NCI-H526 treated with DMSO at 0.1 percent for 48 hours (cell line): ENCODE data around the gene SCN7A.
A peak's percentile ranks its signal among the peaks of the same experiment; 100 is the strongest.
"Not testable (repeated sequence)": the region's sequence is repeated elsewhere in the genome, so short reads cannot be mapped to it uniquely, and the experiment has no call there.

Experiments used
- DNase-seq: peaks from one replicate; lab custom pipeline; 2025; lab: John Stamatoyannopoulos, UW

Gene SCN7A

DNA sequence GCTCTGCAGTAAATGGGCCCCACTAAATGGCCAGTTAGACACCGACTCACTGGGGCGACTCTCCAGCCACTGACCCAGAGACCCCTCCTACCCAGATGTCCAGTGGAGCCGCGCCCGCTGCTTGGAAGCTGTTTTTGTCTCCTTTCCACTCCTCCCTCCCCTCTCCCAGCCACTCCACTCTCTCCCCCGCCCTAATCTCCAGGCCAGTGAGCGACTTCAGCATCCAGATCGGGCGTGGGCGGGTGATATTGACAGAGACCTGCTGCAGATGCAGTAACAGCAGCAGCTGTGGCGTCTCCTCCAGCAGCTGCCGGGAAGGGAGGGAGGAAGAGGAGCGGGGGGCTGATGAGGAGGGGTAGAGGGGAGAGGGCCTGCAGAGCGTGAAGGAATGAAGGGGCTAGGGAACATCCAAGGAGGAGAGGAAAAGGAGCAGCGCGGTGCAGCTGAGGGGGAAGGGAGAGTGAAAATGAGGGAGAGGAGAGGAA, at the start of gene SCN7A:
Gene SCN7A, minus strand, starts transcription at position 110 of the 485 bp plus-strand sequence. CDS start 16,553 bp downstream, outside the sequence.
- no peak for DNase-seq

- DNase-seq: peak; percentile 56
Measured at GRCh38 chr2:166539340-166540162, 45.5 kb upstream of the SCN7A start.

DNA sequence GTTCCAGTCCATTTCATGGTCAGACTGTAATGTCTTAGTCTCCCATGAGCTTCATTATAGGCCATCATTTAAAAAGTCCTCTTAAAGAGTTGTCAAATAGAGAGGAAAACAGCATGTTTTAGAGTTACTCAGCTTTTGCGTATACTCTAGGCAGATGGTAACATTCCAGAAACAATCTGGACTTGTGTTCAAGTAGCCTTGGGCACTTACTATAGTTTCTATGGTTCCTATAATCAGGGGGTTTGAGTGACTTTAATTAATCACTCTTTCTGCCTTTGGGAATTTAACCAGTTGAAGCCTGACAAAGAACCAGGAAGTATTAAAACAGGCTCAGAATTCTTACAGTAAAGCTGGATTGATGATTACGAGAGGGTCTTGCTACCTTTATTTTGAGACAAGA, 42.1 kb upstream of the SCN7A start:
- no peak for DNase-seq

DNA sequence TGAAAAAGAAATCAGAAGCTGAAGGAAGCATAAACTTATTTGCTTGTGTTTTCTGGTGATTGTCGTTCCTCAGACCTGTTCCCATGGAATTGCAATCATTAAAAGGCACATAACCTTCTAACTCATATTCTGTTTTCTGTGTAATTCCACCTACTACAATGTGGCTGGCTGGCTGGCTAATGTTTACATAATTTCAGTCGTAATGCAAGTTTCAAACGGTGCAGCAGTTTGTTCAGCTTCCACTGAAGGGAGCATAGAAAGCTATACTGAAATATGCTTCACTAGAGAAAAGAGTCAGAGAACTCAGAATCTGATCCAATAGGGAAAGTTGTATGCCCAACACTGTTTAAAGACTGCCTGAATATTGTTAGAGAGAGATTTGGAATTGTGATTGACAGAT, 27.1 kb upstream of the SCN7A start:
- DNase-seq: no peak

DNA sequence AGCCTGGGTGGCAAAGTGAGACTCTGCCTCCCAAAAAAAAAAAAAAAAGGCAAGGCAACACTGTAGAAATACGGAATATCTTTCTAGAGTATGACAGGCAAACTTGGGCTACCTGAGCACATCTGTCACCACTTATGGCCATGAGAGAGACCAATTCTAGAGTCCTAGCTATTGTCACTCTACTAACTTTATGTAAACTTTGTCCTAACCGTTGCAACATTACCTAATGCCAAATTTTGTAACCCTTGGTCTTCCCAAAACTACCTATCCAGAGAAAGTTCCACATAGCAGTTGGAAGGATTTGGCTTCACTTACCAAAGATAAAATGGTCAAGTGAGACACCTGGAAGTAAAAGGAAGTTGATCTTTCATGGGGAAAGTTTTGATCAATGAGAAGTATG, 26.6 kb upstream of the SCN7A start:
- DNase-seq: no peak

DNA sequence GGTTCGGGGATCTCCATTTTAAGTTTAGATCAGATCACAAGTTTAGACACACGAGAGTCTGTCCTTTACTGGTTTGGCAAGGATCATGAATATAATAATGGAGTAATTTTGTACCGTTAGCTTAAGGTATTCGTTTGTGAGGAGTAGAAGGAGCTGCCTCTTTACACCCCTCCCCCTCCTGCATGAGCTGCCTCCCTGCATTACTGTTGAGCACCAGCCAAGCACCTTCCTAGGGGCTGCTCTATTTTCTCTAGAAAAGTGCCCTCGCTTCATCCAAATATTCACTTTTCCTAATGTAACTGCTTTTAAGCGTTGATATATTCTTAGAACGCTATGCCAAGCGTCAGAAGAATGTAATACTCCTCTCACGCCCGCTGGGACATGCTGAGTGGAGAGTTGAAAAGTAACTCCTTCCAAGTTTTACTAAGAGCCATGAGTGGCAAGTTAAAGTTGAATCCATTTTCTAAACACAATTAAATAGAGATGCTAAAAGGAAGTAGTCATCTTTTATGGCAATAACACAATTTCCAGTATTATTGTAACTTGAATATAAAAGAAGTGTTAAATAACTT, 25.4 kb upstream of the SCN7A start:
- no peak for DNase-seq

- no peak for DNase-seq
Measured at GRCh38 chr2:166518634-166519390, 24.8 kb upstream of the SCN7A start.

DNA sequence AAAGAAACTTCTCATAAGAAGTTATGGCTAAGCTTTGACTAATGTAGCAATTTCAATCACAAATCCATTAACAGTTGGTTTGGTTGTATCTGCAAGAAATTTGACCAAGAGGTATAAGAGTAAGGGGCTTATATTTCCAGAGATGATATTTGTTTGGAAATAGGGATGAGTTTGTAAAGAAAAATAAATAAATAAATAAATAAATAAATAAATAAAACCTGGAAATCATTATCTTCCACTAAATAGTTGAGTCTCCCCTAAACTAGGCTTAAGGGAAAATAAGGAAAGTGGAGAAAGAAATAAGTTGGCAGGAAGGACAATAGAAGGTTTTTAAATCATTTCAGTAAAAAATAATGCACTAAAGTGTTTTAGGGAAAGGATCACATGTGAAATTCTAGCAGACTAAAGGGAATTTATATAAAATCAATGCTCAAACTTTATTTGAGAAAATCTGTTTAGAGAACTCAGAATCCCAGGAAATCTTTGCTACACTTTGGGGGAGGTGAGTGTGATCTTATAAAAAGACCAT, 23.5 kb upstream of the SCN7A start:
- no peak for DNase-seq

DNA sequence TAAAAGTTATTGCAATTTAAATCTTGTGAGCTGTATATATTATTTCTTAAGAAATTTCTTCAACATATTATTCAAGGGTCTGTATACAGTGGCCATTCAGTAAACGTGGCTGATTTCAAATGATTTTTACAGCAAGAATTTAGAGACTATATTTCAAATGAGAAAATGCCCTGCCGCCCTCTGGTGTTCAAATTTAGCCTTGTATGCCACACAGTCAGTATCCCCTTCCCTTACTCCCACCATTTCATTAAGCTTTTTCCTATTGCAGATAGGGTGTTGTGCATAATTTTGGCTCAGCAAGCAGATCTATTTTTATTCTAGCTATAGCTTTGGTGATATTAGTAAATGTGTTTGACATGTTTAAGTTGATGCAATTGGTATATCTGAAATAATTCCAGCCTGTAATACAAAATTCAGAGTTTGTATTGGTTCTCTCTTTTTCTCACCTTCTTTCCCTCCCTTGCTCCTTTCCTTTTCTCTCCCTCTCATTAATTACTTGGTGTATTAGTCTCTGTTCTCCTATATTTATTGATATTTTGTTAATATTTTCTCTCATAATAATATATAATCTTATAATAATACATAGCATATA, 22.8 kb upstream of the SCN7A start:
- DNase-seq: peak; percentile 27

DNA sequence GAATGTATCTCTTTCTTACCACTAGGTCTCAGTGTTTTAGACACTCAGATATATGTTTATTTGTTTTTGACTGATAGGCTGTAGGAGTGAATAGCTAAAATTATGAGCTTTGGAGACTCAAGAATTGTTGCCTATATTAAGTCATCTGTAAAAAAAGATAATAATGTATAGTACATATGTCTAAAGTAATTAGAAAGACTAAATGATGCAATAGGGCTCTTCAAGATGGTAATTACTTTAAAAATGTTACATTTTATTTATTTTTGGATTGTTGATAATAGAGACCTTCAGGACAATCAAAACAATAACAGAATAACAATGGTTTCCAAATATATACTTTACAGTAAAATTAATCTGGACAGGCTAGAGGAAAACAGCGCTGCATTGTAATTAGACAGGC, 19.9 kb upstream of the SCN7A start:
- DNase-seq: no peak

- no peak for DNase-seq
Measured at GRCh38 chr2:166499281-166499680, 5.2 kb upstream of the SCN7A start.

GRCh38 chr2:166491461-166491860, 2.6 kb downstream of the SCN7A start:
- no peak for DNase-seq

GRCh38 chr2:166487171-166487570, 6.9 kb downstream of the SCN7A start:
- no peak for DNase-seq

DNA sequence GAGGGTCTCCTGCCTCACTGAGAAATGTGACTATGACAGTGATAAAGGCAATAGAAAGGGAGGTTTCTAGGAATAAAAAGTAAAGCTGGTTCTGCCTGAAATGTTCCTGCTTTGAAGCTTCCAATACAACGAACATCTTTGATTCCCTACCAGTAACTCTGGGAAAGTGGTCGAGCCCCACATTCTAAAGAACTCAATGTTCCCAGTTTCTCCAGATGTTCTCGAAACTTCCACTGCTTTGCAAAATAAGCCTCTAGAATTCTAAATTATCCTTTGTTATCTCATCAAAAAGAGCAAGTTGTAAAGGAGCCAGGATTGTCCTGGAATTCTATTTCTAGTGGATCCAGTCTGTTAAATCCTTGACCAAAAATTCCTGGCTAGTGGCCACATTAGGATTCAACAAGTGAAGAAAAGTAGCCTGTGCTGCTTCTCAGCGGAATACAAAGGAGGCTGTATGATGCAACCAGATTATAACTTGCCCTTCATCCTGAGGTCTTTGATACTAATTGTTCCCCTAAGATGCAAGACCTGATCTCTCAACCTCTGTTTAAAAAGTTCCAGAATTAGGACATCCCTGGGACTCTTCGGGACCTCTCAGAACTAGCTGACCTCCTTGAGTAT, 8.4 kb downstream of the SCN7A start:
- DNase-seq: no peak

GRCh38 chr2:166472332-166472731, 21.7 kb downstream of the SCN7A start:
- no peak for DNase-seq

DNA sequence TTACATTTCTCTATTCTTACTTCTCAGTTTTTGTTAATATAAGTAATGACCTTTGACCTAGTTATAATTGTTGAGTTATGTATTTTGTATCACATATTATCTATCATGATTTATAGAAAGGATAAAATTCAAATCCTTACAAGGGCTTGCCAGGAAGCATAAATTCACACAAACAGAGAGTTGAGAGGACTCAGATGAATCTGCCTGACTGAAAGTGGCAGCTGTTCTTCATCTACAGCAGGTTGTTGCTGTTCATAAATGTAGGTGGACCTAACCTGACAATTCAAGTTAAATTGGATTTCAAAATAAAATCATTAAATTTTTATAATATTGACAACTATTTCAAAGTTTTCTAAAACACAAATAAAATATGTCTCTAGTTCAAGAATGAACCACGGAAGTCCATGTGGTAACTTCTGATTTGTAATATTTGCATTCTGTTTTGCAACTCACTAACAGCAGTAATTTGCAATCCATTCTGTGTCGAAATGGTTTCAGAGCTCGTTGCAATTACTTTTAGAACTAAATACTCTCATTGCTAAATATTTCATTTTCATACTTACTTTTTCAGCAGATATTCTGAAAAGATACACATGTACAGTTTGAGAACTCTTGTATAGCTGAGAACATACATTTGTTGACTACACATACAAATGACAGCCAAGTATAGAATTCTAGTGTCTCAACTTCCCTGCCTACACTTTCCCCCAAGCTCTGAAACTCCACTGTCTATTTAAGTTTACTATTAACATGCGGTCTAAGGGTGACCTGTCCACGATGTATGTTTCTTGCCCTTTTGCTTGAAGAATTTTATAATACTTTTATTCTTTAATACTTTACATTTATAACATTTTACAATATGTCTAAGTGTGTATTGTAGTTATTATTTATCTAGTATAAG, 25.7 kb downstream of the SCN7A start:
- DNase-seq: peak; percentile 26

GRCh38 chr2:166464187-166464586, 29.9 kb downstream of the SCN7A start:
- no peak for DNase-seq

GRCh38 chr2:166463640-166464039, 30.4 kb downstream of the SCN7A start:
- DNase-seq: no peak

GRCh38 chr2:166458674-166459073, 35.4 kb downstream of the SCN7A start:
- DNase-seq: no peak

DNA sequence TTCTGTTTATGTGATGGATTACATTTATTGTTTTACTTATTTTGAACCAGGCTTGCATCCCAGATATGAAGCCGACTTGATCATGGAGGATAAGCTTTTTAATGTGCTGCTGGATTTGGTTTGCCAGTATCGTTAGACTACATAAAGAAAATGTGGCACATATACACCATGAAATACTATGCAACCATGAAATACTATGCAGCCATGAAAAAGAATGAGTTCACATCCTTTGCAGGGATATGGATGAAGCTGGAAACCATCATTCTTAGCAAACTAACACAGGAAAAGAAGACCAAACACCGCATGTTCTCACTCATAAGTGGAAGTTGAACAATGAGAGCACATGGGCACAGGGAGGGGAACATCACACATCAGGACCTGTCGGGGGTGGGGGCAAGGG, 38.2 kb downstream of the SCN7A start:
- not testable (repeated sequence) for DNase-seq
